Lower leg skin (tissue), 3 donors: ENCODE results near the gene IGSF21.

Experiments used
- POLR2A ChIP-seq, 2 donors: fragments of 450-650 bp; IDR thresholded peaks; one replicate each; pipeline ENCODE4 v1.6.1; 2016 to 2017; ENCODE audit warnings: antibody characterized with exemption in 2 of 2, mild to moderate bottlenecking in 1 of 2, moderate library complexity in 1 of 2
- TF ChIP-seq, protein P1 (sequence below), 3 donors: fragments of 450-650 bp; IDR thresholded peaks; one replicate each; pipeline ENCODE4 v1.5.1; 2016; ENCODE audit warnings: antibody characterized with exemption in 3 of 3, mild to moderate bottlenecking in 3 of 3, moderate library complexity in 2 of 3

DNA sequence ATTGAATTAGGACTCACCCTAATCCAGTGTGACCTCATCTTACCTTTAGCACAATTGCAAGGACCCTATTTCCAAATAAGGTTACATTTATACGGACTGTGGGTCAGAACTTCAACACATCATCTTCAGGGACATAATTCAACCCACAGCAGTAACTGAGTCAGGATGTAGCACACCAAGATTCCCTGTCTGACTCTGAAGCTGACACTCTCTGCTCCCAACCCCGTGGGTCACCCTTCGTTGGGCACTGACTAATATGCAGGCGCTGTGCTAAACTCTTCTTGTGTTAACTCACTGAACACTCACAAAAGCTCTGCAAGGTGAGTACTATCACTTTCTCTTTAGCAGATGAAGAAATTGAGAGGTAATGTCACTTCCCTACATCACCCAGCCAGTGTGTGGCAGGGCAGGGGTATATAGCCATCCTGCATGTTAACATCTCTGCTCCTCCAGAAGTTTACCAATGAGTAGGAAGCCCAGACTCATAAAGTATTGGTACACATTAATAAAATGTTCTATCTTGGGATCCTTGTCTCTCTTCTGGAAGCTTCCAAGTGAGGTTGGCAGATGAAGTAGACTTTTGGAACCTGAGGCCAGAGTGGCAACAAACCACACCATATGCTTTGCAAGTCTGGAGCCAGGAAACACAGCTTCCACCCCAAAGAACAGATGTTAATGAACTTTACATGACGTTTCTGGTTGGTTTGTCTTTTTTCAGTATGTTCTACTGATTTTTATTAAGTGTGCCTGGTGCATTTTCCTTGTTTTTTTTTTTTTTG is 233.9 kb downstream of the IGSF21 start:
- no peak for TF ChIP-seq POLR2A (IDR thresholded peaks at IDR 0.05)
- TF ChIP-seq, protein P1, sequence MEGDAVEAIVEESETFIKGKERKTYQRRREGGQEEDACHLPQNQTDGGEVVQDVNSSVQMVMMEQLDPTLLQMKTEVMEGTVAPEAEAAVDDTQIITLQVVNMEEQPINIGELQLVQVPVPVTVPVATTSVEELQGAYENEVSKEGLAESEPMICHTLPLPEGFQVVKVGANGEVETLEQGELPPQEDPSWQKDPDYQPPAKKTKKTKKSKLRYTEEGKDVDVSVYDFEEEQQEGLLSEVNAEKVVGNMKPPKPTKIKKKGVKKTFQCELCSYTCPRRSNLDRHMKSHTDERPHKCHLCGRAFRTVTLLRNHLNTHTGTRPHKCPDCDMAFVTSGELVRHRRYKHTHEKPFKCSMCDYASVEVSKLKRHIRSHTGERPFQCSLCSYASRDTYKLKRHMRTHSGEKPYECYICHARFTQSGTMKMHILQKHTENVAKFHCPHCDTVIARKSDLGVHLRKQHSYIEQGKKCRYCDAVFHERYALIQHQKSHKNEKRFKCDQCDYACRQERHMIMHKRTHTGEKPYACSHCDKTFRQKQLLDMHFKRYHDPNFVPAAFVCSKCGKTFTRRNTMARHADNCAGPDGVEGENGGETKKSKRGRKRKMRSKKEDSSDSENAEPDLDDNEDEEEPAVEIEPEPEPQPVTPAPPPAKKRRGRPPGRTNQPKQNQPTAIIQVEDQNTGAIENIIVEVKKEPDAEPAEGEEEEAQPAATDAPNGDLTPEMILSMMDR (IDR thresholded peaks at IDR 0.05): no peak
